HG02840 (cell line): ENCODE measurements around the gene OR2AG2.
A peak's percentile ranks its signal among the peaks of the same experiment; 100 is the strongest.
"Not testable (repeated sequence)": the region's sequence is repeated elsewhere in the genome, so short reads cannot be mapped to it uniquely, and the experiment has no call there.

Experiments
- ATAC-seq: cut with Tn5 transposase; IDR thresholded peaks from one replicate; pipeline ENCODE4 v1.9.1; 2021; ENCODE audit warnings: mild to moderate bottlenecking, moderate library complexity, moderate number of reproducible peaks; ENCODE audit not compliant: unreplicated experiment, low FRiP score

Gene OR2AG2

GRCh38 chr11:6771926-6772893 is at the start of gene OR2AG2:
Gene OR2AG2 (minus strand): TSS chr11:6771976. CDS start chr11:6768957, 3,019 bp downstream.
- peak; percentile 77 for ATAC-seq

GRCh38 chr11:6818967-6819366 is 47.2 kb upstream of the OR2AG2 start:
- ATAC-seq = no peak

GRCh38 chr11:6817694-6818093 is 45.9 kb upstream of the OR2AG2 start:
- ATAC-seq = no peak

- ATAC-seq = no peak
Observed at GRCh38 chr11:6813656-6814055, 41.9 kb upstream of the OR2AG2 start.

GRCh38 chr11:6812390-6813005 is 40.7 kb upstream of the OR2AG2 start:
- ATAC-seq = no peak

GRCh38 chr11:6801075-6801474 is 29.3 kb upstream of the OR2AG2 start:
- not testable (repeated sequence) for ATAC-seq

- no peak for ATAC-seq
Observed at GRCh38 chr11:6799402-6799801, 27.6 kb upstream of the OR2AG2 start, which contains the start of gene OR6A2. Gene OR6A2 (minus strand): TSS chr11:6799689. CDS start chr11:6795708, 3,981 bp downstream.

GRCh38 chr11:6794639-6795038 is 22.9 kb upstream of the OR2AG2 start:
- ATAC-seq = no peak

- no peak for ATAC-seq
Observed at GRCh38 chr11:6790546-6790945, 18.8 kb upstream of the OR2AG2 start.

- no peak for ATAC-seq
Observed at GRCh38 chr11:6782720-6783119, 10.9 kb upstream of the OR2AG2 start, which contains the start of gene OR2AG1. Gene OR2AG1 (plus strand): TSS chr11:6783020. CDS start chr11:6785038, 2,018 bp downstream.

- no peak for ATAC-seq
Observed at GRCh38 chr11:6780829-6781228, 9.1 kb upstream of the OR2AG2 start.

GRCh38 chr11:6778518-6778917 is 6.7 kb upstream of the OR2AG2 start:
- no peak for ATAC-seq

GRCh38 chr11:6757373-6757967 is 14.3 kb downstream of the OR2AG2 start:
- ATAC-seq = no peak

- no peak for ATAC-seq
Observed at GRCh38 chr11:6755953-6756347, 15.8 kb downstream of the OR2AG2 start.

GRCh38 chr11:6755303-6755952 is 16.3 kb downstream of the OR2AG2 start:
- no peak for ATAC-seq

GRCh38 chr11:6747097-6747668 is 24.6 kb downstream of the OR2AG2 start:
- no peak for ATAC-seq

GRCh38 chr11:6746626-6747025 is 25.1 kb downstream of the OR2AG2 start:
- ATAC-seq = peak; percentile 17

GRCh38 chr11:6746086-6746618 is 25.6 kb downstream of the OR2AG2 start:
- ATAC-seq = peak; percentile 67

GRCh38 chr11:6745465-6746015 is 26.2 kb downstream of the OR2AG2 start:
- ATAC-seq = peak; percentile 59

GRCh38 chr11:6745018-6745417 is 26.8 kb downstream of the OR2AG2 start:
- ATAC-seq = no peak
